ENCODE data around the gene CAVIN3. TPM values are rescaled to one million over a fixed set of nuclear protein-coding genes. Genes with fewer than 3 reads are reported as not detected.

CAVIN3 gene
- total and polyA plus RNA-seq, 2 experiments from 2014 or later: 33.2 to 34.2 TPM

- Mint-ChIP-seq H3K27ac (no peak overlapping the region), H3K9me3 (no peaks in the 10 kb centered on the region; the same call in 1 of the 3 replicates), H3K4me1 (peaks cover 54% of the 10 kb centered on the region), H3K4me3 (peak overlapping the region; percentile 78; the same call in 2 of the 3 replicates), H3K36me3 (ENCODE audit: low read depth) (no peaks in the 10 kb centered on the region; the same call in 1 of the 3 replicates), H3K27me3 (ENCODE audit: insufficient read depth, low read depth, poor library complexity) (peaks cover 7% of the 10 kb centered on the region)
- Histone ChIP-seq H3K4me3 (peak overlapping the region; percentile 74; the same call in 1 of the 2 replicates), H3K36me3 (ENCODE audit: insufficient read depth) (no peaks in the 10 kb centered on the region), H3K4me1 (ENCODE audit: insufficient read depth) (peaks cover 50% of the 10 kb centered on the region), H3K4me2 (peak overlapping the region; percentile 92), H3K9me2 (ENCODE audit: insufficient read depth) (no peaks in the 10 kb centered on the region), H3K79me2 (replicated peaks; ENCODE audit: insufficient read depth) (no peaks in the 10 kb centered on the region), H3K27ac (ENCODE audit: low read depth) (peak overlapping the region; percentile 79), H2AFZ (no peak overlapping the region), H3F3A (replicated peaks; ENCODE audit: low read depth) (peaks cover 16% of the 10 kb centered on the region; the same call in 1 of the 2 replicates), H3K27me3 (ENCODE audit: insufficient read depth) (peaks cover 21% of the 10 kb centered on the region), H4K20me1 (replicated peaks; ENCODE audit: insufficient read depth) (no peaks in the 10 kb centered on the region)
- TF ChIP-seq EZH2 (IDR thresholded peaks at IDR 0.05; ENCODE audit: low read depth, unreplicated experiment) (no peak), ZNF114 (CRISPR knock-in tag; IDR thresholded peaks at IDR 0.05) (no peak), EZH2phosphoT487 (IDR thresholded peaks at IDR 0.05; ENCODE audit: unreplicated experiment) (no peak), REST (IDR thresholded peaks at IDR 0.05; ENCODE audit: unreplicated experiment) (no peak), JUNB (IDR thresholded peaks at IDR 0.05; ENCODE audit: unreplicated experiment) (no peak), STAT1 (IDR thresholded peaks at IDR 0.05; ENCODE audit: unreplicated experiment) (no peak), NANOG (IDR thresholded peaks at IDR 0.05; ENCODE audit: borderline replicate concordance) (no peak), ZNF462 (CRISPR knock-in tag; IDR thresholded peaks at IDR 0.05) (no peak), CTCF (conservative IDR thresholded peaks at IDR 0.05; ENCODE audit: low read depth in 2 of 2) (no peak)
- ATAC-seq (no peak), DNase-seq (ENCODE audit: low spot score) (no peak)
Observed at GRCh38 chr11:6321356-6321755, 1.1 kb upstream of the CAVIN3 start.
